Neural progenitor cell (in vitro differentiated cells): ENCODE data around the gene FGF2. TPM values are rescaled to one million over a fixed set of nuclear protein-coding genes. Genes with fewer than 3 reads are reported as not detected.
"Not testable (repeated sequence)": the region's sequence is repeated elsewhere in the genome, so short reads cannot be mapped to it uniquely, and the experiment has no call there.

ENCODE experiments used
- DNase-seq: peaks from one replicate; pipeline ENCODE4 v3.0.0-alpha.2; 2016; ENCODE audit warnings: low spot score
- H2AFZ ChIP-seq: fragments of 200-600 bp; sonication (generic); replicated peaks from 2 replicates; pipeline ENCODE4 v1.6.1; 2016; ENCODE audit warnings: antibody characterized with exemption
- H3F3A ChIP-seq: fragments of 200-600 bp; sonication (generic); 2 replicates; pipeline ENCODE4 v1.6.1; 2016; ENCODE audit warnings: antibody characterized with exemption, low read depth
- H3K27ac ChIP-seq: fragments of 200-600 bp; sonication (generic); 2 replicates; pipeline ENCODE4 v1.5.1; 2016; ENCODE audit warnings: mild to moderate bottlenecking
- H3K27me3 ChIP-seq: fragments of 200-600 bp; sonication (generic); 2 replicates; pipeline ENCODE4 v1.6.1; 2016; ENCODE audit warnings: mild to moderate bottlenecking, moderate library complexity
- H3K36me3 ChIP-seq: fragments of 200-600 bp; sonication (generic); 2 replicates; pipeline ENCODE4 v1.5.1; 2016
- H3K4me1 ChIP-seq: fragments of 200-600 bp; sonication (generic); 2 replicates; pipeline ENCODE4 v1.6.1; 2016; ENCODE audit warnings: mixed run types
- H3K4me2 ChIP-seq: fragments of 200-600 bp; sonication (generic); 2 replicates; pipeline ENCODE4 v1.6.1; 2016
- H3K4me3 ChIP-seq: fragments of 200-600 bp; sonication (generic); 2 replicates; pipeline ENCODE4 v1.5.1; 2016
- H3K79me2 ChIP-seq: fragments of 200-600 bp; sonication (generic); 2 replicates; pipeline ENCODE4 v1.6.1; 2016; ENCODE audit warnings: low read depth
- H3K9ac ChIP-seq: fragments of 200-600 bp; sonication (generic); 2 replicates; pipeline ENCODE4 v1.6.1; 2016
- H3K9me3 ChIP-seq: fragments of 200-600 bp; sonication (generic); 2 replicates; pipeline ENCODE4 v1.5.1; 2016; ENCODE audit warnings: low read depth
- H4K20me1 ChIP-seq: fragments of 200-600 bp; sonication (generic); 2 replicates; pipeline ENCODE4 v1.6.1; 2016; ENCODE audit warnings: low read depth
- H3K27ac Mint-ChIP-seq: 3 replicates; pipeline ENCODE4 v1.8.0; 2021; ENCODE audit warnings: mixed read lengths
- H3K27me3 Mint-ChIP-seq: 2 replicates; pipeline ENCODE4 v1.8.0; 2022; ENCODE audit warnings: low read depth, mild to moderate bottlenecking, inconsistent platforms, moderate library complexity, mixed read lengths; ENCODE audit not compliant: insufficient read depth
- H3K36me3 Mint-ChIP-seq: 3 replicates; pipeline ENCODE4 v1.8.0; 2021; ENCODE audit warnings: mixed read lengths
- H3K4me1 Mint-ChIP-seq: 3 replicates; pipeline ENCODE4 v1.8.0; 2021; ENCODE audit warnings: mixed read lengths
- H3K4me3 Mint-ChIP-seq: 3 replicates; pipeline ENCODE4 v1.8.0; 2021; ENCODE audit warnings: mild to moderate bottlenecking, moderate library complexity, mixed read lengths
- H3K9me3 Mint-ChIP-seq: 3 replicates; pipeline ENCODE4 v1.8.0; 2020; ENCODE audit warnings: mixed read lengths
- CTCF ChIP-seq: fragments of 200-600 bp; sonication (generic); IDR thresholded peaks from 2 replicates; pipeline ENCODE4 v1.5.1; 2017; ENCODE audit warnings: antibody characterized with exemption, mild to moderate bottlenecking
- EZH2 ChIP-seq: fragments of 200-600 bp; sonication (generic); IDR thresholded peaks from 2 replicates; pipeline ENCODE4 v1.6.1; 2017; ENCODE audit warnings: antibody characterized with exemption, mild to moderate bottlenecking, moderate library complexity
- EZH2phosphoT487 ChIP-seq: fragments of 200-600 bp; sonication (generic); IDR thresholded peaks from 2 replicates; pipeline ENCODE4 v1.6.1; 2017; ENCODE audit warnings: antibody characterized with exemption
- total RNA-seq: library from RNA; depleted of rRNA; stranded (reverse); fragments of >200 nt; gene quantifications from 2 replicates; pipeline ENCODE4 v1.2.3, GENCODE V29; 2015; ENCODE audit warnings: low replicate concordance

Gene FGF2
- total RNA-seq, 1 donor from 2014 or later = 43.8 TPM

- no peaks in the 10 kb centered on the region for H3K9me3 ChIP-seq
- no peaks in the 10 kb centered on the region for H3K79me2 ChIP-seq
- H3K36me3 Mint-ChIP-seq = no peaks in the 10 kb centered on the region
- H3K4me1 Mint-ChIP-seq = peaks cover 14% of the 10 kb centered on the region
- peaks cover 20% of the 10 kb centered on the region for H3K4me1 ChIP-seq
- H3K9ac ChIP-seq = no peak overlapping the region
- peaks cover 21% of the 10 kb centered on the region for H3F3A ChIP-seq
- peaks cover 2% of the 10 kb centered on the region for H3K27me3 Mint-ChIP-seq
- H4K20me1 ChIP-seq = no peaks in the 10 kb centered on the region
- no peak for DNase-seq
- no peak overlapping the region for H2AFZ ChIP-seq
- no peak for TF ChIP-seq EZH2
- no peak for TF ChIP-seq EZH2phosphoT487
- no peak for TF ChIP-seq CTCF
- H3K27ac Mint-ChIP-seq = no peak overlapping the region
- no peak overlapping the region for H3K4me3 Mint-ChIP-seq
- no peak overlapping the region for H3K4me3 ChIP-seq
- H3K4me2 ChIP-seq = no peak overlapping the region
- H3K27ac ChIP-seq = no peak overlapping the region
- H3K27me3 ChIP-seq = no peaks in the 10 kb centered on the region
- no peaks in the 10 kb centered on the region for H3K36me3 ChIP-seq
- no peaks in the 10 kb centered on the region for H3K9me3 Mint-ChIP-seq
Measured at GRCh38 chr4:122785099-122785498, 41.5 kb upstream of the FGF2 start.

- not testable (repeated sequence) for H3K9ac ChIP-seq, DNase-seq, H3K27me3 Mint-ChIP-seq, H3K27ac ChIP-seq, H3K36me3 ChIP-seq, H3K27ac Mint-ChIP-seq, H3K4me3 Mint-ChIP-seq, H3K36me3 Mint-ChIP-seq, H3K9me3 ChIP-seq, H3K4me2 ChIP-seq, H3K27me3 ChIP-seq, H3K79me2 ChIP-seq, H3K4me3 ChIP-seq, H3K9me3 Mint-ChIP-seq, H4K20me1 ChIP-seq, H2AFZ ChIP-seq
- H3F3A ChIP-seq = peaks cover 21% of the 10 kb centered on the region
- peaks cover 20% of the 10 kb centered on the region for H3K4me1 ChIP-seq
- peaks cover 14% of the 10 kb centered on the region for H3K4me1 Mint-ChIP-seq
Measured at GRCh38 chr4:122786296-122786695, 40.3 kb upstream of the FGF2 start.

GRCh38 chr4:122786920-122787319 lies 39.7 kb upstream of the FGF2 start:
- not testable (repeated sequence) for H3K36me3 Mint-ChIP-seq, H3K27ac Mint-ChIP-seq, H3K27ac ChIP-seq, H3K9ac ChIP-seq, H3K36me3 ChIP-seq, H3K4me3 Mint-ChIP-seq, H3K9me3 ChIP-seq, H4K20me1 ChIP-seq, H3K27me3 ChIP-seq, H3K4me2 ChIP-seq, H3K27me3 Mint-ChIP-seq, H2AFZ ChIP-seq, H3K4me3 ChIP-seq, H3K79me2 ChIP-seq, DNase-seq, H3K9me3 Mint-ChIP-seq
- H3K4me1 ChIP-seq = peaks cover 20% of the 10 kb centered on the region
- peaks cover 14% of the 10 kb centered on the region for H3K4me1 Mint-ChIP-seq
- H3F3A ChIP-seq = peaks cover 21% of the 10 kb centered on the region

GRCh38 chr4:122787940-122788339 lies 38.7 kb upstream of the FGF2 start:
- Histone ChIP-seq H3K36me3 (no peaks in the 10 kb centered on the region), H2AFZ (no peak overlapping the region), H3F3A (peaks cover 19% of the 10 kb centered on the region), H3K79me2 (no peaks in the 10 kb centered on the region), H4K20me1 (no peaks in the 10 kb centered on the region), H3K4me3 (no peak overlapping the region), H3K27ac (no peak overlapping the region), H3K27me3 (no peaks in the 10 kb centered on the region), H3K4me1 (peaks cover 19% of the 10 kb centered on the region), H3K9ac (no peak overlapping the region), H3K9me3 (no peaks in the 10 kb centered on the region), H3K4me2 (no peak overlapping the region)
- Mint-ChIP-seq H3K36me3 (no peaks in the 10 kb centered on the region), H3K4me1 (peaks cover 13% of the 10 kb centered on the region), H3K9me3 (no peaks in the 10 kb centered on the region), H3K27ac (no peak overlapping the region), H3K4me3 (no peak overlapping the region), H3K27me3 (no peaks in the 10 kb centered on the region)
- no peak for DNase-seq
- no peak for TF ChIP-seq CTCF
